Measurements from ENCODE around the gene GRIPAP1.

GRCh38 chrX:49029876-49030275, 27.8 kb upstream of the GRIPAP1 start:
- no peak for TF ChIP-seq CTCF (IDR thresholded peaks at IDR 0.05; ENCODE audit: low read depth, low read length)
- TF ChIP-seq EZH2phosphoT487 (IDR thresholded peaks at IDR 0.05; ENCODE audit: low read depth), result no peak
